ENCODE data around the gene TMEM247.

TMEM247 gene

DNA sequence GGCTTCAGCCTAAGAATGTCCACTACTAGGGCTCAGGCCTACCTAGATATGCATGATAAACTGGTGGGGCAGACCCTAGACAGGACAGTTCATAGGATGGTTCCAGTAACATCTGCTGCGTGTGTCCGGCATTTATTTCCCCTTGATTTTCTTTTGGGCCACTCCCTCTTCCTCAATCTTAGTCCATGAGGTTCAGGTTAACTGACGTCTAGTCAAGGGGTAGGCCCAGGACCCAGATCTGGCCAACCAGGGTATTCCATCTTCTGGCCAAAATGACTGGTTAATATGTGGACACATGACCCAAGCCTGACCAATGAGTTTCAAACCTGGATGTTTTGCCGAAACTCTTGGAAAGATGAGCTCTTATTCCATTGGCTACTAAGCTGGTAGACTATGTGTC lies 15.2 kb downstream of the TMEM247 start:
- H3K9ac ChIP-seq (ENCODE audit: low read length): no peak overlapping the region
- H3K27ac ChIP-seq (ENCODE audit: low read length): no peak overlapping the region
- H3K9me3 ChIP-seq (replicated peaks; ENCODE audit: insufficient read depth, low read length): no peaks in the 10 kb centered on the region
- H3K4me2 ChIP-seq (ENCODE audit: low read depth, low read length): no peak overlapping the region
- no peak for DNase-seq
- no peak overlapping the region for H2AFZ ChIP-seq (ENCODE audit: low read length)
- no peaks in the 10 kb centered on the region for H3K36me3 ChIP-seq (replicated peaks; ENCODE audit: insufficient read depth, low read length)
- no peaks in the 10 kb centered on the region for H4K20me1 ChIP-seq (ENCODE audit: insufficient read depth, low read length)
- H3F3A ChIP-seq (ENCODE audit: insufficient read depth, low read length): peaks cover 10% of the 10 kb centered on the region
- no peaks in the 10 kb centered on the region for H3K9me2 ChIP-seq (replicated peaks; ENCODE audit: insufficient read depth, low read length)
- peaks cover 9% of the 10 kb centered on the region; the same call in 1 of the 2 replicates for H3K27me3 ChIP-seq (replicated peaks; ENCODE audit: insufficient read depth, low read length)
- TF ChIP-seq EZH2phosphoT487 (IDR thresholded peaks at IDR 0.05; ENCODE audit: low read length) (no peak), EZH2 (optimal IDR thresholded peaks at IDR 0.05; ENCODE audit: low read depth, low read length) (no peak)
- TF ChIP-seq, protein P1, sequence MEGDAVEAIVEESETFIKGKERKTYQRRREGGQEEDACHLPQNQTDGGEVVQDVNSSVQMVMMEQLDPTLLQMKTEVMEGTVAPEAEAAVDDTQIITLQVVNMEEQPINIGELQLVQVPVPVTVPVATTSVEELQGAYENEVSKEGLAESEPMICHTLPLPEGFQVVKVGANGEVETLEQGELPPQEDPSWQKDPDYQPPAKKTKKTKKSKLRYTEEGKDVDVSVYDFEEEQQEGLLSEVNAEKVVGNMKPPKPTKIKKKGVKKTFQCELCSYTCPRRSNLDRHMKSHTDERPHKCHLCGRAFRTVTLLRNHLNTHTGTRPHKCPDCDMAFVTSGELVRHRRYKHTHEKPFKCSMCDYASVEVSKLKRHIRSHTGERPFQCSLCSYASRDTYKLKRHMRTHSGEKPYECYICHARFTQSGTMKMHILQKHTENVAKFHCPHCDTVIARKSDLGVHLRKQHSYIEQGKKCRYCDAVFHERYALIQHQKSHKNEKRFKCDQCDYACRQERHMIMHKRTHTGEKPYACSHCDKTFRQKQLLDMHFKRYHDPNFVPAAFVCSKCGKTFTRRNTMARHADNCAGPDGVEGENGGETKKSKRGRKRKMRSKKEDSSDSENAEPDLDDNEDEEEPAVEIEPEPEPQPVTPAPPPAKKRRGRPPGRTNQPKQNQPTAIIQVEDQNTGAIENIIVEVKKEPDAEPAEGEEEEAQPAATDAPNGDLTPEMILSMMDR (IDR thresholded peaks at IDR 0.05; ENCODE audit: low read length): no peak
- H3K4me1 ChIP-seq (ENCODE audit: low read length): peaks cover 25% of the 10 kb centered on the region
- no peak overlapping the region for H3K4me3 ChIP-seq (ENCODE audit: low read length)
- no peaks in the 10 kb centered on the region for H3K79me2 ChIP-seq (ENCODE audit: low read length)

DNA sequence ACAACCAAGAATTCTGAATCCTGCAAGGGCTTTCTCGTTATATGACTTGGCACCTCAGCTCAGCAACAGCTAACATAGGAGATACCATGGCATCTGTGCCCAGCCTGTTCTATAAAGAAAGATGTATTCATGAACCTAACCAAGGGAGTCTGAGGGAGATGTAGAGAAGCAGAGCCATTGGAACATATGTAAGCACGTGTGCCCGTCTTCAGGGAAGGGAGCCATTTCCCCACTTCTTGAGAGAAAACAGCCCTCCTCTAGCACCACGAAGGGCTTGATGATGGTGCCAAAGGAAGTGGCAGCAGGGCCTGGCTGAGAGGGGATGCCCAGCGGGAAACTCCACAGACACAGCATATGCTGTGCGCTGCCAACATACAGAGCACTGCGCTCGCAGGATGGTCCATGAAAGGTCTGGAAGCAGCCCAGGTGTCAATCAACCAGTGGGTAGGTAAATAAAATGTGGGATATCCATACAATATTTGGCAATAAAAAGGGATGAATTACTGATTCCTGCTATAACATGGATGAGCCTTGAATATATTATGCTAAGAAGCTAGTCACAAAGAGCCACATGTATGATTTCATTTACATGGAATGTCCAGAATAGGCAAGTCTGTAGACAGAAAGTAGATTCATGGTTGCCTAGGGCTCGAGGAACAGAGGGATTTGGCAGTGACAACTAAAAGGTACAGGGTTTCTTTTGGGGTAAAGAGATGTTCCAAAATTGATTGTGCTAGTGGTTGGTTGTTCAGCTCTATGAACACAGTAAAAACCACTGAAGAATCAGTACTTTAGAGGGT lies 16.1 kb downstream of the TMEM247 start:
- Histone ChIP-seq H2AFZ (ENCODE audit: low read length) (no peak overlapping the region), H3K27me3 (replicated peaks; ENCODE audit: insufficient read depth, low read length) (peaks cover 9% of the 10 kb centered on the region; the same call in 1 of the 2 replicates), H3K9ac (ENCODE audit: low read length) (no peak overlapping the region), H3K27ac (ENCODE audit: low read length) (no peak overlapping the region), H3K9me2 (replicated peaks; ENCODE audit: insufficient read depth, low read length) (no peaks in the 10 kb centered on the region), H3K4me1 (ENCODE audit: low read length) (peaks cover 25% of the 10 kb centered on the region), H3F3A (ENCODE audit: insufficient read depth, low read length) (peaks cover 10% of the 10 kb centered on the region), H3K79me2 (ENCODE audit: low read length) (no peaks in the 10 kb centered on the region), H3K4me3 (ENCODE audit: low read length) (no peak overlapping the region), H4K20me1 (ENCODE audit: insufficient read depth, low read length) (no peaks in the 10 kb centered on the region), H3K4me2 (ENCODE audit: low read depth, low read length) (no peak overlapping the region), H3K36me3 (replicated peaks; ENCODE audit: insufficient read depth, low read length) (no peaks in the 10 kb centered on the region), H3K9me3 (replicated peaks; ENCODE audit: insufficient read depth, low read length) (no peaks in the 10 kb centered on the region)
- TF ChIP-seq, protein P1 (IDR thresholded peaks at IDR 0.05; ENCODE audit: low read length): no peak
- DNase-seq: no peak

DNA sequence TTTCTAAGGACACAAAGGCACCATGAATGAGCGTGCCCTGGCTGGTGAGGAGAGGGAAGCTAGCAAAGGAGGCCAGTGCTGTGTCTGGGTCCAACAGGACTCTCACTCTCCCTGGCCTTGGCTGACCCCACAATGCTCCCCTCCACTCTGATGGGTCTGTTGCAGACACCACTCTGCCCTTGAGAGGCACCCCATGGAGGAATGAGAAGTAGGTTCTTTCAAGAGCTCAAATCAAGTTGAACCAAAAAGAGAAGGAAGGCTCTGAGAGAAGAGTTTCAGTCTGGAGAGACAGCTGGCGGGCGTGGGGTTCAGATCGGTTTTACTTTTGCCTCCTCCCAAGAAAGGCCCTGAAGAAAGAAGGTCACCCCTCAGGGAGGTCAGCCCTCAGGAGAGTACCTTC lies 18.4 kb downstream of the TMEM247 start:
- TF ChIP-seq EZH2 (optimal IDR thresholded peaks at IDR 0.05; ENCODE audit: low read depth, low read length) (no peak), EZH2phosphoT487 (IDR thresholded peaks at IDR 0.05; ENCODE audit: low read length) (no peak)
- TF ChIP-seq, protein P1 (IDR thresholded peaks at IDR 0.05; ENCODE audit: low read length): no peak
- Histone ChIP-seq H3K36me3 (replicated peaks; ENCODE audit: insufficient read depth, low read length) (no peaks in the 10 kb centered on the region), H3K4me2 (ENCODE audit: low read depth, low read length) (no peak overlapping the region), H3K4me1 (ENCODE audit: low read length) (peaks cover 19% of the 10 kb centered on the region), H3K4me3 (ENCODE audit: low read length) (no peak overlapping the region), H3K27ac (ENCODE audit: low read length) (no peak overlapping the region), H4K20me1 (ENCODE audit: insufficient read depth, low read length) (no peaks in the 10 kb centered on the region), H3F3A (ENCODE audit: insufficient read depth, low read length) (peaks cover 10% of the 10 kb centered on the region), H2AFZ (ENCODE audit: low read length) (no peak overlapping the region), H3K9me3 (replicated peaks; ENCODE audit: insufficient read depth, low read length) (no peaks in the 10 kb centered on the region), H3K9ac (ENCODE audit: low read length) (no peak overlapping the region), H3K9me2 (replicated peaks; ENCODE audit: insufficient read depth, low read length) (no peaks in the 10 kb centered on the region), H3K27me3 (replicated peaks; ENCODE audit: insufficient read depth, low read length) (peaks cover 9% of the 10 kb centered on the region; the same call in 1 of the 2 replicates), H3K79me2 (ENCODE audit: low read length) (no peaks in the 10 kb centered on the region)
- DNase-seq: no peak
